ENCODE measurements around the gene BAZ1A. TPM values are rescaled to one million over a fixed set of nuclear protein-coding genes. Genes with fewer than 3 reads are reported as not detected.

The BAZ1A gene
- total RNA-seq, 2 experiments from 2014 or later, result 67.8 to 68.0 TPM

DNA sequence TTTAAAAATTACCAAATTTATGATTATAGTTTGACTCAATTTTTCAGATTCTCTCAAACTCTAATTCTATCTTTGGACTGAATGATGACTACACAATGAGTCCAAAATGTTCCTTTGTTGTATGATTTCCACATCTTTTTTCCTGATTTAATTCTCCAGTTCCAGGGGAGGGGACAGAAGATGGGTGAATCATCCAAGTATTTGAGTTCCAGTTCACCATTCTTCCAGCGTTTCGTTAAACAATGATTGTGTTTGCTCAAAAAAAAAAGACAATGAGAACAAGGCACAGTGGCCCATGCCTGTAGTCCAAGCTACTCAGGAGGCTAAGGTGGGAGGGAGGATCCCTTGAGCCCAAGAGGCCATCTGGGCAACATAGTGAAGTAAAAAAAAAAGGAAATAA lies 23.8 kb downstream of the BAZ1A start:
- CTCF ChIA-PET, result no interaction called here

GRCh38 chr14:34845869-34846268 lies 29.3 kb downstream of the BAZ1A start:
- CTCF ChIA-PET, result no interaction called here
- no peak for DNase-seq
- Mint-ChIP-seq H3K36me3 (peaks cover 25% of the 10 kb centered on the region), H3K27ac (no peak overlapping the region), H3K9me3 (no peaks in the 10 kb centered on the region), H3K27me3 (no peaks in the 10 kb centered on the region), H3K4me3 (no peak overlapping the region), H3K4me1 (ENCODE audit: low read depth) (peaks cover 26% of the 10 kb centered on the region)
- POLR2A ChIA-PET, result no interaction called here
- intact Hi-C loops (cut with micrococcal nuclease), result loop anchor here (10.0 kb wide), 2 partner anchors 139 to 459 kb away; partner anchors contain the start of gene SRP54

More for the DNA sequence above, 23.8 kb downstream of the BAZ1A start:
- H3K27me3 Mint-ChIP-seq, result no peaks in the 10 kb centered on the region
- H3K27ac Mint-ChIP-seq, result no peak overlapping the region
- peaks cover 12% of the 10 kb centered on the region for H3K4me1 Mint-ChIP-seq (ENCODE audit: low read depth)
- POLR2A ChIA-PET, result no interaction called here
- DNase-seq, result no peak
- intact Hi-C loops (cut with micrococcal nuclease), result no loop called here
- H3K4me3 Mint-ChIP-seq, result no peak overlapping the region
- peaks cover 30% of the 10 kb centered on the region for H3K36me3 Mint-ChIP-seq
- H3K9me3 Mint-ChIP-seq, result no peaks in the 10 kb centered on the region

DNA sequence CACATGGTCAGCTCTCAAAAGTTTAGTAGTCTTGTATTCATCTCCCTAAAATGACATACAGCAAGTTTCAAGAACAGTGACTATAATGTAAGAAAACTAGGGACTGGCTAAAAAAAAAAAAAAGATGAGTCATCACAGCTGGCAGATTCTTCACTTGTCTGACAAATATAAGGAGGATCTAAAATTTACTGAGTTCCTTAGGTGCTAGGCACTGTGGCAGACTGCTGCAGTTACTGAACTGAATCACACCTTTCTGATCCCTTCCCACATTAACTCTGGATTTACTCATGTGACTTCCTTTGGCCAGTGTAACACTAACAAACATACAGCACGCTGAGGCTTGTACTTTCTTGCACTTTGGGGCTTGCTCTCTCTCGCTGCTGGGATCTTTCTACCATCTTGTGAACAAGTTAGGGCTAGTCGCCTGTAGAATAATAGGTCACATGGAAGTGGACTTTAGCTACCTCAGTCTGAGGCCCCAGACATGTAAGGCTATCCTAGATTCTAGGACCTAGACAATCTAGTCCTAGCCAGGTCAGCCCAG lies 32.1 kb downstream of the BAZ1A start:
- H3K9me3 Mint-ChIP-seq, result no peaks in the 10 kb centered on the region
- peak overlapping the region; percentile 9 for H3K4me3 Mint-ChIP-seq
- H3K27ac Mint-ChIP-seq, result peak overlapping the region; percentile 81
- H3K36me3 Mint-ChIP-seq, result peaks cover 28% of the 10 kb centered on the region
- peak; percentile 54 for DNase-seq
- ChIA-PET POLR2A (interaction anchor here (0.6 to 1.5 kb wide), 4 partner anchors 30 to 692 kb away, joined by 3 to 7 read pairs (median 4); no protein-coding TSS in a partner anchor), CTCF (interaction anchor here (0.7 to 1.5 kb wide), 5 partner anchors 8 to 235 kb away, joined by 3 to 5 read pairs (median 3); no protein-coding TSS in a partner anchor)
- peaks cover 21% of the 10 kb centered on the region for H3K4me1 Mint-ChIP-seq (ENCODE audit: low read depth)
- H3K27me3 Mint-ChIP-seq, result no peaks in the 10 kb centered on the region
- intact Hi-C loops (cut with micrococcal nuclease), result loop anchor here (1.0 to 10.0 kb wide), 5 partner anchors 12 to 462 kb away; partner anchors contain the start of gene SRP54

DNA sequence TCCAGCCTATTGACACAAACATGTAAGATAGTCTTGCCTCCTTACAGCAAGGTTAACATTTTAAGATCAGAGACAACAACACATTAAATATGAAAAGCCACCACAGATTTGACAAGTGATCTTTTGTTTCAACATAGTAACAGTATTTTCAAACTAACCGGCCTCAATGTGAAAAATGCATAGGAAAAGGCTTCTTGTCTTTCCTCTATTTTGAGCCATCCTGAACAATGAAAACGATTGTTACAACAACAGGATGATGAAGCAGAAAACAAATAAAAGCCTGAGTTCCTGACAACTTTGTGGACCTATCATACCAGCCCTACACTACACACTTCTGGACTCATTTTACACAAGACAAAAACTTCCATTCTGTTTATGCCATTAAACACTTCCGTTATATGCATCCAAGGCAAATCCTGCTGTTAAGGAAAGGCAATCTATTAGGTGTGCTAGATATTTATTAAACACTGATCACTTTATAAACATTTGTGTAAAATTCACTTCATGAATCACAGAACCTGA lies 37.3 kb downstream of the BAZ1A start:
- Mint-ChIP-seq H3K36me3 (peaks cover 22% of the 10 kb centered on the region), H3K4me1 (ENCODE audit: low read depth) (peaks cover 30% of the 10 kb centered on the region), H3K27ac (no peak overlapping the region), H3K27me3 (no peaks in the 10 kb centered on the region), H3K4me3 (no peak overlapping the region), H3K9me3 (no peaks in the 10 kb centered on the region)
- ChIA-PET POLR2A (no interaction called here), CTCF (no interaction called here)
- DNase-seq, result no peak
- intact Hi-C loops (cut with micrococcal nuclease), result no loop called here

GRCh38 chr14:34835312-34835711 lies 39.8 kb downstream of the BAZ1A start:
- no peaks in the 10 kb centered on the region for H3K9me3 Mint-ChIP-seq
- intact Hi-C loops (cut with micrococcal nuclease), result no loop called here
- DNase-seq, result no peak
- H3K4me3 Mint-ChIP-seq, result no peak overlapping the region
- peaks cover 17% of the 10 kb centered on the region for H3K36me3 Mint-ChIP-seq
- ChIA-PET POLR2A (no interaction called here), CTCF (interaction anchor here (0.7 kb wide), 1 partner anchor 8 kb away, joined by 4 read pairs; no protein-coding TSS in a partner anchor)
- H3K4me1 Mint-ChIP-seq (ENCODE audit: low read depth), result peaks cover 38% of the 10 kb centered on the region
- no peaks in the 10 kb centered on the region for H3K27me3 Mint-ChIP-seq
- H3K27ac Mint-ChIP-seq, result no peak overlapping the region

- H3K36me3 Mint-ChIP-seq, result peaks cover 21% of the 10 kb centered on the region
- H3K9me3 Mint-ChIP-seq, result no peaks in the 10 kb centered on the region
- H3K4me1 Mint-ChIP-seq (ENCODE audit: low read depth), result peaks cover 47% of the 10 kb centered on the region
- H3K4me3 Mint-ChIP-seq, result no peak overlapping the region
- ChIA-PET POLR2A (interaction anchor here (0.6 to 1.4 kb wide), 3 partner anchors 39 to 128 kb away, joined by 3 read pairs; no protein-coding TSS in a partner anchor), CTCF (no interaction called here)
- intact Hi-C loops (cut with micrococcal nuclease), result no loop called here
- no peaks in the 10 kb centered on the region for H3K27me3 Mint-ChIP-seq
- H3K27ac Mint-ChIP-seq, result peak overlapping the region; percentile 7
- DNase-seq, result no peak
Measured at GRCh38 chr14:34833549-34834523, 41.3 kb downstream of the BAZ1A start.

DNA sequence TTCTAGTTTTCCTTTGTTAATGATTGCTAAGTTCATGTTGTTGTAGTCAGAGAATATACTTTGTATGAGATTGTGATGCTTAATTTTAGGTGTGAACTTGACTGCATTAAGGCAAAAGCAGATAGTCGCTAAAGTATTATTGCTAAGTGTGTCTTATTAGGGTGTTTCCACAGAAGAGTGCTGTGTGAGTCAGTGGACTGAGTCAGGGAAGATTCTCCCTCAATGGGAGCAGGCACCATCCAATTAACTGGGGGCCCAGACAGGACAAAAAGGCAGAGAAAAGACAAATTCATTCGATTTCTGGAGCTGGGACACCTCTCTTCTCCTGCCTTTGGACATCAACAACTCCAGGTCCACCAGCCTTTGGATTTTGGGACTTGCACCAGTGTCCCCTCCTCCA lies 48.5 kb downstream of the BAZ1A start:
- no peak for DNase-seq
- H3K27ac Mint-ChIP-seq, result no peak overlapping the region
- CTCF ChIA-PET, result no interaction called here
- peaks cover 35% of the 10 kb centered on the region for H3K36me3 Mint-ChIP-seq
- H3K4me1 Mint-ChIP-seq (ENCODE audit: low read depth), result peaks cover 39% of the 10 kb centered on the region
- no peak overlapping the region for H3K4me3 Mint-ChIP-seq
- intact Hi-C loops (cut with micrococcal nuclease), result no loop called here
- no peaks in the 10 kb centered on the region for H3K9me3 Mint-ChIP-seq
- no peaks in the 10 kb centered on the region for H3K27me3 Mint-ChIP-seq
- POLR2A ChIA-PET, result no interaction called here

DNA sequence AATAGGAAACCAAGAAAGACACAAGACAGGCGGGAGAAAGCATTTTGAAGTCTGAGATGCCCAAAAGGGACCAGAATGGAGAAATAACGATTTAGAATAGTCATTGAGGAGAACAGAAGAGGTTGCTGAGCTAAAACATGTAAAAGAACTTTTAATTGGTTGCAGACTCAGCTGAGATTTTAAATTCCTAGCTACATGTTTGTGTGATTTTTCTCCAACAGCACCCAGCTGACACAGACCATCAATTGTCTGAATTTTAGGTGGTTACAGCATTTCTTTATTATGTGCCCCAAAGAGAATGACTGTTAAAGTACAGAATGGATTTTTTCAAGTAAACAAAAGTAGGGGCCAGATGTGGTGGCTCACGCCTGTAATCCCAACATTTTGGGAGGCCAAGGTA lies 50.3 kb downstream of the BAZ1A start:
- no peaks in the 10 kb centered on the region for H3K9me3 Mint-ChIP-seq
- peaks cover 34% of the 10 kb centered on the region for H3K36me3 Mint-ChIP-seq
- peaks cover 28% of the 10 kb centered on the region for H3K4me1 Mint-ChIP-seq (ENCODE audit: low read depth)
- POLR2A ChIA-PET, result no interaction called here
- no peak for DNase-seq
- intact Hi-C loops (cut with micrococcal nuclease), result no loop called here
- no peak overlapping the region for H3K27ac Mint-ChIP-seq
- H3K4me3 Mint-ChIP-seq, result no peak overlapping the region
- H3K27me3 Mint-ChIP-seq, result no peaks in the 10 kb centered on the region
- CTCF ChIA-PET, result interaction anchor here (1.1 kb wide), 1 partner anchor 28 kb away, joined by 3 read pairs; no protein-coding TSS in a partner anchor

DNA sequence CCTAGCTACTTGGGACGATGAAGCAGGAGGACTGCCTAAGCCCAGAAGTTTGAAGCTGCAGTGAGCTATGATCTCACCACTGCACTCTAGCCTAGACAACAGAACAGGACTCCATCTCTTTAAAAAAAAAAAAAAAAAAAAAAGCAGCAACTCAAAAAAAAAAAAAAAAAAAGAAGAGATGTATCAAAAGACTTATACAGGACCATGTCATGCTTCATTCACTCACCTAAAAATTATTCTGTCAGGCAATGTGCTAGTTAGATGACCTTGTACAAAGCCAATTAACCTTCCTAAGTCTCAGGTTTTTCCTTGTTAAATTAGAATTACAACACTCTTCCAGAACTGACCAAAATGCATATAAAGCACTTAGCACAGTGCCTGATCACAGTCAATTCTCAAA lies 50.9 kb downstream of the BAZ1A start:
- POLR2A ChIA-PET, result no interaction called here
- Mint-ChIP-seq H3K27ac (no peak overlapping the region), H3K4me3 (no peak overlapping the region), H3K4me1 (ENCODE audit: low read depth) (peaks cover 23% of the 10 kb centered on the region), H3K36me3 (peaks cover 30% of the 10 kb centered on the region), H3K9me3 (no peaks in the 10 kb centered on the region), H3K27me3 (no peaks in the 10 kb centered on the region)
- no peak for DNase-seq
- CTCF ChIA-PET, result interaction anchor here (1.1 kb wide), 1 partner anchor 28 kb away, joined by 3 read pairs; no protein-coding TSS in a partner anchor
- intact Hi-C loops (cut with micrococcal nuclease), result no loop called here

DNA sequence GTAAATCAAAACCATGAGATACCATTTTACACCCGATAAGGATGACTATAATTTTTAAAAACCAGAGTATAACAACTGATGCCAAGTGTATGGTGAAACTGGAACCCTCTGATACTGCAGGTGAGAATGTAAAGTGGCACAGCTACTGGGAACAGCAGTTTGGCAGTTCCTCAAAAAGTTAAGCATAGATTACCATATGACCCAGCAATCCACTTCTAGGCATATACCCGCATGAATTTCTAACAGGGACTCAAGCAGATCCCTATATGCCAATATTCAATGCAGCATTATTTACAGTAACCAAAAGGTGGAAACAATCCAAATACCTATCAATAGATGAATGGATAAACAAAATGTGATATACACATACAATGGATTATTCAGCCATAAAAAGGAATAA lies 57.4 kb downstream of the BAZ1A start:
- peaks cover 11% of the 10 kb centered on the region for H3K4me1 Mint-ChIP-seq (ENCODE audit: low read depth)
- intact Hi-C loops (cut with micrococcal nuclease), result no loop called here
- no peak overlapping the region for H3K4me3 Mint-ChIP-seq
- peaks cover 11% of the 10 kb centered on the region for H3K36me3 Mint-ChIP-seq
- no peaks in the 10 kb centered on the region for H3K9me3 Mint-ChIP-seq
- ChIA-PET POLR2A (no interaction called here), CTCF (no interaction called here)
- no peaks in the 10 kb centered on the region for H3K27me3 Mint-ChIP-seq
- DNase-seq, result no peak
- no peak overlapping the region for H3K27ac Mint-ChIP-seq

- ChIA-PET CTCF (no interaction called here), POLR2A (no interaction called here)
- Mint-ChIP-seq H3K27me3 (no peaks in the 10 kb centered on the region), H3K36me3 (peaks cover 29% of the 10 kb centered on the region), H3K4me3 (no peak overlapping the region), H3K27ac (no peak overlapping the region), H3K4me1 (ENCODE audit: low read depth) (peaks cover 24% of the 10 kb centered on the region), H3K9me3 (peaks cover 9% of the 10 kb centered on the region)
- intact Hi-C loops (cut with micrococcal nuclease), result no loop called here
- DNase-seq, result no peak
Measured at GRCh38 chr14:34810028-34810427, 65.1 kb downstream of the BAZ1A start.

- intact Hi-C loops (cut with micrococcal nuclease), result no loop called here
- CTCF ChIA-PET, result no interaction called here
- peaks cover 54% of the 10 kb centered on the region for H3K36me3 Mint-ChIP-seq
Measured at GRCh38 chr14:34806257-34806656, 68.9 kb downstream of the BAZ1A start.

More at GRCh38 chr14:34806257-34806656, 68.9 kb downstream of the BAZ1A start:
- POLR2A ChIA-PET, result no interaction called here
- Mint-ChIP-seq H3K9me3 (peaks cover 12% of the 10 kb centered on the region), H3K4me3 (no peak overlapping the region), H3K27ac (no peak overlapping the region), H3K4me1 (ENCODE audit: low read depth) (peaks cover 14% of the 10 kb centered on the region), H3K27me3 (no peaks in the 10 kb centered on the region)
- DNase-seq, result no peak
